22Rv1 (cell line): ENCODE results near the gene DENND5A.

Source experiments
- ZFX ChIP-seq: fragments of 450-650 bp; IDR thresholded peaks from 2 replicates; pipeline ENCODE4 v1.6.1; 2017; ENCODE audit warnings: antibody characterized with exemption, borderline replicate concordance
- TF ChIP-seq, protein P1 (sequence below): fragments of 450-650 bp; IDR thresholded peaks from 2 replicates; pipeline ENCODE4 v1.5.1; 2017; ENCODE audit warnings: mild to moderate bottlenecking

DNA sequence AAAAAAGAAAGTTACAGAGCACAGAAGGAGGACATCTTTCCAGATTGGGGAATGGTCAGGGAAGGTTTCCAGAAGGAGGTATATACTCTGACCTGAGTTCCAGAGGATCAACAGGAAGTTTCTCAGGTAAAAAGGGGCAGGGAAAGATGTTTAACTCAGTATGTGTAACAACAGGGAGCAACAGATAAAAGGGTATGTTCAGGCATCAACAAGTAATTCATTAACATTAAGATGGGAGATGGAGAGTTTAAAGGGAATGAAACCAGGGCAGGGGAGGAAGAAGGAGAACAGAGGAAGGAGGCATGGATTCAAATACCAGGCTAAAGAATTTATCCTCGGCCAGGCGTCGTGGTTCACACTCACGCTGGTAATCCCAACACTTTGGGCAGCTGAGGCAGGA lies 2.5 kb upstream of the DENND5A start:
- TF ChIP-seq, protein P1, sequence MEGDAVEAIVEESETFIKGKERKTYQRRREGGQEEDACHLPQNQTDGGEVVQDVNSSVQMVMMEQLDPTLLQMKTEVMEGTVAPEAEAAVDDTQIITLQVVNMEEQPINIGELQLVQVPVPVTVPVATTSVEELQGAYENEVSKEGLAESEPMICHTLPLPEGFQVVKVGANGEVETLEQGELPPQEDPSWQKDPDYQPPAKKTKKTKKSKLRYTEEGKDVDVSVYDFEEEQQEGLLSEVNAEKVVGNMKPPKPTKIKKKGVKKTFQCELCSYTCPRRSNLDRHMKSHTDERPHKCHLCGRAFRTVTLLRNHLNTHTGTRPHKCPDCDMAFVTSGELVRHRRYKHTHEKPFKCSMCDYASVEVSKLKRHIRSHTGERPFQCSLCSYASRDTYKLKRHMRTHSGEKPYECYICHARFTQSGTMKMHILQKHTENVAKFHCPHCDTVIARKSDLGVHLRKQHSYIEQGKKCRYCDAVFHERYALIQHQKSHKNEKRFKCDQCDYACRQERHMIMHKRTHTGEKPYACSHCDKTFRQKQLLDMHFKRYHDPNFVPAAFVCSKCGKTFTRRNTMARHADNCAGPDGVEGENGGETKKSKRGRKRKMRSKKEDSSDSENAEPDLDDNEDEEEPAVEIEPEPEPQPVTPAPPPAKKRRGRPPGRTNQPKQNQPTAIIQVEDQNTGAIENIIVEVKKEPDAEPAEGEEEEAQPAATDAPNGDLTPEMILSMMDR, result no peak
- TF ChIP-seq ZFX, result no peak
